G401 (cell line): ENCODE data around the gene NPHP4. TPM values are rescaled to one million over a fixed set of nuclear protein-coding genes. Genes with fewer than 3 reads are reported as not detected.

Experiments
- DNase-seq: peaks from one replicate; pipeline ENCODE4 v3.0.0-alpha.2; 2015; ENCODE audit warnings: low spot score
- in situ Hi-C: cut with HindIII; loops from 2 replicates; pipeline ENCODE4 v1.10.0; 2016; ENCODE audit warnings: low sequenced_read_pairs, mixed read lengths
- total RNA-seq: library from RNA; depleted of rRNA; stranded (reverse); fragments of >200 nt; shearing (Covaris generic); gene quantifications from 2 replicates; pipeline ENCODE4 v1.2.3, GENCODE V29; 2014; rRNA removed

NPHP4 gene
- 7.6 and 9.8 TPM in 2 replicates for total RNA-seq

- DNase-seq: peak; percentile 100
- in situ Hi-C loops: no loop called here
Measured at GRCh38 chr1:5992026-5992813, at the start of gene NPHP4. Gene NPHP4 (minus strand): TSS chr1:5992425. CDS start chr1:5986289, 6,136 bp downstream.

DNA sequence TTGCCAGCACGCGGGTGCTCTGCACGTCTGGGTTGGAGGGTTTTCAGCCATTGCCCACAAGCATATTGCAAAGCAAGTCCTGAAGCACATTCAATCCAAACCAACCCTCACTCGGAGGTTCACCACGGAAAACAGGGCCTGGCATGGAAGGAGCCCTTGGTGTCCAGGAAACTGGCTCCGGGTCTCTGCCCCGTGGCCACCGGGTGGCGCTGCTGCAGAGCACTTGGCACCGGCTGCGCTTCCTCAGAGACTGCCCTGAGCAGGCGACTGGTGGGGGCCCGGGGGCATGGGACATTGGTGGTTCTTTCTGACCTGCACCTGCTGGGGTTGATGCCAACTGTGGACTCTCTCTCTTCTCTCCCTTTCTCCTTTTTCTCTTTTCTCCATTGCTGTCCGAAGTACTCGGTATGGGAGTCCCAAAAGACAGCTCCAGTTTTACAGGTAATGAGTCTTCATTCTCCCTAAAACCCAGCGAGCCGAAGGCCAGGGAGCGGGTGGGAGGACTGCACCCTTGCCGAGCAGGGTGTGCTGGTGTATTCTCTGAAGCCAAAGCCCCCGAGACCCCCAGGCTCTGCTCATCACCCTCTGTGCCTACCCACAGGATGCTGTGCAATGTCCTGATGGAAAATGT is 49.3 kb upstream of the NPHP4 start:
- in situ Hi-C loops: no loop called here
- peak; percentile 20 for DNase-seq

GRCh38 chr1:6040861-6041415 is 48.7 kb upstream of the NPHP4 start:
- DNase-seq: no peak
- in situ Hi-C loops: no loop called here

DNA sequence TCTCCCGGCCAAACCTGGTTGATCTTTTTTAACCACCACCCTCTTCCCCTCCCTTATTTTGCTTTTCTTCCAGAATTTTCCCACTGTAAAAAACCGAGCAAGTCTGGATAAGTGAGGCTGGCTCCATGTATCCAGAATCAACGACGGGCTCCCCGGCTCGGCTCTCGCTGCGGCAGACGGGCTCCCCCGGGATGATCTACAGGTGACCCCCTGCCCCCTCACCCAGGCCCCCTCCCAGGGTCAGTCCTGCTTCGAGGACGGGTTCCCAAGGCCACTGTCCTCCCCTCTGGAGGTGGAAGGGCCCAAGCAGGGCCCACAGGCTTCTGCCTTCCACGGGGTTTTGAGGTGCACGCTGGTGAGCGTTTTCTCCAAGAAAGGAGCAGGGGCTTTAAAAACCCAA is 48.2 kb upstream of the NPHP4 start:
- in situ Hi-C loops: no loop called here
- DNase-seq: no peak

GRCh38 chr1:6039031-6039430 is 46.8 kb upstream of the NPHP4 start:
- no peak for DNase-seq

DNA sequence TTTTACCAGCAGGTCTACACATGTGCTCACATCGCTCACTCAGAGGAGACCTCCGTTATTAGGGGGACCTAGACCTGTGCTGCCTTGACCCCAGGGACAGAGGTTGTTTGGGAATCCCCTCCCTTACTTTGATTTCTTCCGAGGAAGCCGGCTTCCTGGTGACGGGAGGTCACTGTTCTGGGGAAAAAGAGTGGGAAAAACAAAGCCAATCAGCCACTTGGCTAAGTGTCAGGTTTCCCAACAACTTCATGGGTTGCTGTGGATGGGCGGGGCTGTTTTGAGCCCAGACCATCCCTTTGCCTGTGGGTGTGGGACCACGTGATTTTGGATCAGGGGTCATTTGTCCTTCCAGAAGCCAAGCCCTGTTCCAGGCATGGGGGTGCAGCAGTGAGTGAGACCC is 46.4 kb upstream of the NPHP4 start:
- DNase-seq: no peak

More at GRCh38 chr1:6039031-6039430, 46.8 kb upstream of the NPHP4 start:
- in situ Hi-C loops: no loop called here

GRCh38 chr1:6037338-6037762 is 45.1 kb upstream of the NPHP4 start:
- DNase-seq: no peak
- in situ Hi-C loops: no loop called here

More for the DNA sequence above, 46.4 kb upstream of the NPHP4 start:
- in situ Hi-C loops: no loop called here

DNA sequence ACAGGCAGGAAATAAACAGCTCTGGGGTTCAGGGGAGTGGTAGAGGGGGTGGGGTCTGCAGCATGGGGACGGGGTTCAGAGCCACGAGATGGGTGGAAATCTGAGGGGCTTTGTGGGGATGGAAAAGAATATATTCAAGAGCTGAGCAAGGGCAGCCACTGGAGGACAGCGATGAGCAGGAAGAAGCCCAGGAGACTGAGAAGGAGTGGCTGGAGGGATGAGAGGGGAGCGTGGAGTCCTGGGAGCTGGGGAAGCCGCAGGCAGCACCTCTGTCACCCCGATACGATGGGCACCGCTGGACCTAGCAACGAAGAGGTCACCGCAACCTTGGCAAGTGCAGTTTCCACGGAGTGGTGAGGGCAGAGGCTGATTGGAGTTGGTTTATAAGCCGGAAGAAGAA is 43.5 kb upstream of the NPHP4 start:
- in situ Hi-C loops: no loop called here
- DNase-seq: no peak

DNA sequence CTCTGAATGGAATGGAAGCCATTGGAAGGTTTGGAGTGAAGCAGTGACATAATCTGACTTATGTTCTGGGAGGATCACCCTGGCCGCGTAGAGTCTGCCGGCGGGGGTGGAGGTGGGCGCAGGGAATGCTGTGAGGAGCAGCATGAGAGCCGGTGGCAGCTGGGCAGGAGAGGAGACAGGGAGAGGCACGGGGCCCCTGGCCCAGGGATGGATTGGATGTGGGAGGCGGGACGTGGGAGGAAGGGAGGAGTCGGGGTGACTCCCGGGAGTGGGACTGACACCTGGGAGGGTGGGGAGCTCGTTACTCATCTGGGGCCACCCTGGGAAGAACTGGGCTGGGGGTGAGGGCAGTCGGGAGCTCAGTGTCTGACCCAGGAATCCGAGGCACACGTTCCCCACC is 43.1 kb upstream of the NPHP4 start:
- no peak for DNase-seq
- in situ Hi-C loops: no loop called here

GRCh38 chr1:6034750-6035096 is 42.5 kb upstream of the NPHP4 start:
- DNase-seq: no peak
- in situ Hi-C loops: no loop called here

GRCh38 chr1:6033986-6034749 is 41.9 kb upstream of the NPHP4 start:
- in situ Hi-C loops: no loop called here
- peak; percentile 90 for DNase-seq

GRCh38 chr1:6033124-6033523 is 40.9 kb upstream of the NPHP4 start:
- DNase-seq: no peak
- in situ Hi-C loops: no loop called here

DNA sequence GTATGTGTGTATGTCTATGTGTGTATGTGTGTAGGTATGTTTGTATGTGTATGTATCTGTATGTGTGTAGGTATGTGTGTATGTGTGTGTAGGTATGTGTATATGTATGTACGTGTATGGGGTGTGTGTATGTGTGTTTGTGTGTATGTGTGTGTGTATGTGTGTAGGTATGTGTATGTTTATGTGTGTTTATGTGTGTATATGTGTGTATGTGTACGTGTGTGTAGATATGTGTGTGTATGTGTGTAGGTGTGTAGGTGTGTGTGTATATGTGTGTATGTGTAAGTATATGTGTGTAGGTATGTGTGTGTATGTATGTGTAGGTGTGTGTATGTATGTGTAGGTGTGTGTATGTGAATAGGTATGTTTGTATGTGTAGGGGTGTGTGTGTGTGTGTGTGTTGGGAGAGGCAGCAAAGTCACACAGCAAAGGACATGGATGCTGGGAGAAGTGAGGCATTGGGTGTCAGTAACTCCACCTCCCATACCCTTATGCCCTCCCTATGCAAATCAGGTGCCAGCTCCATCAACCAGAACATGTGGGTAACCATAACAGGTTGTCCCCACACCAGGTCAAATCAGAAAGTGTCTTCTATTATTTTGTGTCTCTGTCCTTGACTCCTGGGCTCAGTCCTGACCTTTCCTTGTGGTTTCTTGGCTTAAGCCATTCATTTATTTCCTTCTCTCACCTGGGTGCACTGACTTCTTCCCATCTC is 38.5 kb upstream of the NPHP4 start:
- DNase-seq: no peak
- in situ Hi-C loops: no loop called here

DNA sequence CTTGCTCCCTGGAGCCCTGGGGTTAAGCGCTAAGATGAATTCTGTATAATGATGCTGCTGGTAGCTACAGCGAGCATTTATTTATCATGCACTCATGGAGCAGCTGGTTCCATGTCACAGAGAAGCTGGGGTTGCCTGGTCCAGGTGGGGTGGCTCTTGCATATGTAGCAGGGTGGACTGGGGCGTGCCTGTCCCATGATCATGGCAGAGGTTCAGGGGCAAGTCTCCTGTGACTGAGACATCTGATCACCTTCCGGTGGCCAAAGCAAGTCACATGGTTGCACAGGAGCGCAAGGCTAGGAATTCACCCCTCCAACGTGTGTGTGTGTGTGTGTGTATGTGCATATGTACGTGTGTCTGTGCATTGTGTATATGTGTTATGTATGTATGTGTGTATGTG is 37.9 kb upstream of the NPHP4 start:
- no peak for DNase-seq
- in situ Hi-C loops: no loop called here

DNA sequence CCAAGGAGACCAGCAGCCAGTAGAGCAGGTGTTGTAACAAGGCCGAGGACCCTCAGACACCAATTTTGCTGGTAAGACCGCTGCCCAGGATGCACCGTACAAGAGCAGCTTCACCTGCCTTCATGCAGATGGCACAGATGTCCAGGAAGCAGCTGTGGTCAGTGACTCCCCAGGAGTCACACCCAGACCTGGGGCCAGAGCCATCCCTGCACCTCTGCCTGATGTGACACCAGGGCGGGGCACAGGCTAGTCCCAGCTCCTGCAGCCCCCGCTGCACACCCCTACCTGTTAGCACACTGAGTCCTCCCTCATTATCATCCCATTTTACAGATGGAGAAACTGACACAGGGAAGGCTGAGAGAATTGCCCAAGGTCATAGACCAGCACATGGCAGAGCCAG is 37.1 kb upstream of the NPHP4 start:
- in situ Hi-C loops: no loop called here
- no peak for DNase-seq

DNA sequence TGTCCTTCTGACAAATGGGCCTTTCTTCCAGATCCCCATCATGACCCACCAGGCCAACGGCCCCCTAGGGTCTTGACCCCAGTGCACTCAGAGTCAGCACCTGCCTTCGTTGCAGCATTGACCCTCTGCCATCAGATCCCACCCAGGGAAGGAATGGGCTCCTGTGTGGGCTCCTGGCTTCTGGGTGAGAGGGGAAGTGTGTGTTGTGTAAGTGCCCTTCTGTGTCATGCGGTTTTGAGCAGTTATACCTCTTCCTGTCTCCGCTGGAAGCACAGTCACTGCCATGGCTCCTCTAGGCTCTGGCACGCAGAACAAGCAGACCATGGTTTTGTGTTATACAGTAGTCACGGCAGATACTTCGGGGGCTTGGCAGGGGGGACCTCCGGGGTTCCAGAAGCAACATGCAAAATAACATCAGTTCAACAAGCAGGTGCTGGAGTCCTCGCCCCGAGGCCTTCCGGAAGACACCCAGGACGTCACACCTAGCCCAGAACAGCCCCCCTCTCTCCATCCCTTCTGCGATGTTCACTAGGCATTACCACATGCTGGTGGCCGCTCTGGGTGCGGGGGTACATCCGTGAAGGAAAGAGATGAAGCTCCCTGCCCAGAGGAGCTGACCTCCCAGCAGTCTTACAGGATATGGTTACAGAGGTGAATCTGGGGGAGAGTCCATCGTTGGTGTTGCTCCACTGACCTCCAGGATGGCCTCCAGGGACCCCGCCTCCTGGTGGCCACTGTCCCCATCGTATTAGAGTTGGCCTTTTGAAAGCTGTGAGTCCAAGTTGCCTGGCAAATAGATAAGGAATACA is 36.0 kb upstream of the NPHP4 start:
- in situ Hi-C loops: no loop called here
- DNase-seq: no peak

DNA sequence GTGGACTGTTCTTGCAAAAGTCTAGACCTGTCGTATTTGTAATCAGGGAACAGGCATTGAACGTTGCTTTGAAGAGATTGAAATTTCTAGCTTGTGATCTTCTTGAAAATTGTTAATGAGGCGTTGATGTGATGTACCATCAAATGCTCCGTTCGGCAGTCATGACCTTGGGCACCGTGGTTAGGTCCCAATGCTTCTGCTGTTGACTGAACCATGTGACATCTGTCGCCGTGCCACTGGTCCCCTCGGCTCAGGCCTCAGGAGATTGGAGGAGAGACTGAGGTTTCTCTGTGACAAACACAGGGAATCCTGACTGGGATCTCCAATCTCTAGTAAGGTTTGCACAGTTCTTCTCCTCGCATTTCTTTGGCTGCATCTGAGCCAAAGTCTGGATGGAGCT is 35.4 kb upstream of the NPHP4 start:
- no peak for DNase-seq
- in situ Hi-C loops: no loop called here

DNA sequence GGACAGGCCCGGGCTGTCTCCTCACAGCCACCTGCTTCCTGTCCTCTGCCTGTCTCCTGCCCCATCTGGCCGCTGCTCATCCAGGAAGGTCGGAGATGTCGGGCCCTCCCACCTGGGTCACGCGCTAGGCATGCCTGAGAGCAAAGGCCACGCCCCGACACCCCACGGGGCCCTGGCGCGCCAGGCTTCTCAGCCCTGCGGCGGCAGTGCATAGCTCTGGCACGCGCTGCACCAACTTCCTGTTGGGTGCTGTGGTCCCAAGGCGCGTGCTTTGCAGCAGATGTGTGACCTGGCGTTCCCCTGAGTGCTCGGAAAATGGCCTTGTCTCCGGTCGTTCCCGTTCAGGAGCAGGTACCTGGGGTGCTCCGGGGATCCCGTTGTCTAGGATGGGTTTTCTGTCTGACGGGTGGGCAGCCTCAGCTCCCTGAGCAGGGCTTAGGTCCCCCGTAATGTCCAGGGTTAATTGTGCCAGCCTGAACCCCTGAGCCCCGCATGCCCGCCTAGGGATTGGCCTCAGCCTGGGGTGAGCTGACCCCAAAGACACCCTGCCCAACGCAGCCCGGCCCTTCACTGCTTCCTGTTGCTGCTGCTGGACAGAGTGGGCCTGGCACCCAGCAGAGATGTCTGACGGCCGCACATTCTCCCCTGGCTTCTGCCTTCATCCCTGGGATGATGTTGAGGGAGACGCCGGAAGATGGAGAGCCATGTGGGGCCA is 34.0 kb upstream of the NPHP4 start:
- no peak for DNase-seq

More for the DNA sequence above, 34.0 kb upstream of the NPHP4 start:
- in situ Hi-C loops: no loop called here
